Left hindlimb (tissue), 1 donor: Measurements from ENCODE around the gene HOXB4.
"Not testable (repeated sequence)": the region's sequence is repeated elsewhere in the genome, so short reads cannot be mapped to it uniquely, and the experiment has no call there.

ENCODE experiments used
- DNase-seq: peaks from one replicate; pipeline ENCODE4 v3.0.0-alpha.2; 2018

The HOXB4 gene

DNA sequence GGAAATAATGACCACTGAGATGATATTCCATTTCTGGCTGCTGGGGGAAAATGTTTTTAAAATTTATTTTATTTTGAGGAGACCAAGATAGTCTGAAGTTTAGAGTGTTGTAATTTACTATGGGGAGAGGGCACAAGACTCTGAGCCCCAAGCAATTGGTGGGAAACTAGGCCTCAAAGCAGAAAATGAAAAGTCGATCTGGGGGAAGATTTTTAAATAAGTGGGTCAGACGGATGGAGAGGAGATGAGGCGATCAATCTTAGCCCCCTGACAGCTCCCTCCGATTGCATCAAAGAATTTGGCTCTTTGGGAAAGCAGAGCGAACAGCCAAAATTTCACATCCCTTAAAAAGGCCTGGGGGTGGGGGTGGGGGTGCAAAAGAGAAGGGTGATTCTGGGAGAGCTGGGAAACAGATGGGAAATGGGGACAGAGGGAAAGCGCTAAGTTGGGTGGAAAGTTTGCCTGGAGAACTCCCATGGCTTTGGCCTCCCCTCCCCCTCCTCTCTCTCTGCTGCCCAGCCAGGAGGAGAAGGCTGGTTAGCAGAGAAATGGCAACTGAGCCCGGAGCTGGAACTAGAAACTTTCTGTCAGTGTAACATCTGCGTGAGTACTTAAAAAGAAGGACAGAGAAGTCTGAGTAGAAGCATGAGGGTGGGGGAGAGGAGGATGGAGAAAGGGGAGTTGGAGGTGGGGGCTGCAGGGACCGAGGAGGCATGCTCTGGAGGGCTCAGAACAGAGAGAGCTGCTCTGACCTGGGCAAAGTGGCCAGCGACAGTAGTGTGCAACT is 31.8 kb downstream of the HOXB4 start:
- DNase-seq, result no peak

DNA sequence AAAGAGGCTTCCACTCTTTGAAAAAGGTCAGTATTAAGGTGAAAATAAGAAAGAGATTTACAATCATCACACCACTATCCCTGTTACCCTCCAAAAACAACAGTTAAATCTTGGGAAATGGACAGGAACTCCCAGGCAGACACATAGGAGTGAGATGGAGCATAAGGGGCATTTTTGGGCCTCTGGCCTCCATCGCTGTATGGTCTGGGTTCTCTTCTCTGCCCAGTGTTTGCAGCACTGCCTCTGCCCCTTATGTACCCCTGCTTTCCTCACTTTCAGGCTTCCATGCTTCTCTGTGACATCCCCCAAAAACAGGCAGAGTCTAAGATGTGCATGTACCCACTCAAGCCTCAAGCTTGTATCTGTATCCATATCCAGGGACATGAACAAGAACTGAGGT is 32.6 kb downstream of the HOXB4 start:
- no peak for DNase-seq

DNA sequence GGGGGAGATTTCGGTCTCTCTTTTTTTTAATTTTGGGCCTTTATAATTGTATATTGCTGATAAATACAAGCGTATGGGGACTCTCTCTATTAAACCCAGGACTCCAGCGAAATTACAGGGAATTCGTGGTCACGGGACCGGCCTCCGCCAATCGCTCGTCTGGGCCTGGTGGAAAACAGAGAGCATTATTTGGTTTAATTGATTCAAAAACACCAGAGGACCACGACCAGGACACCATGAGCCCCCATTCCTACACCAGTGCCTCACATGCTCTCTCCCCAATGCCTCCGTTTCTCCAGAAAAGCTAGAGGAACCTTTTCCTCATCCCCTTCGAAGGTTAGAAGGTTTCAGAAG is 33.2 kb downstream of the HOXB4 start, which contains the start of gene HOXB2:
Gene HOXB2 (minus strand): TSS at position 88 of the 354 bp plus-strand sequence. CDS start 198 bp downstream, outside the sequence.
- DNase-seq, result no peak

DNA sequence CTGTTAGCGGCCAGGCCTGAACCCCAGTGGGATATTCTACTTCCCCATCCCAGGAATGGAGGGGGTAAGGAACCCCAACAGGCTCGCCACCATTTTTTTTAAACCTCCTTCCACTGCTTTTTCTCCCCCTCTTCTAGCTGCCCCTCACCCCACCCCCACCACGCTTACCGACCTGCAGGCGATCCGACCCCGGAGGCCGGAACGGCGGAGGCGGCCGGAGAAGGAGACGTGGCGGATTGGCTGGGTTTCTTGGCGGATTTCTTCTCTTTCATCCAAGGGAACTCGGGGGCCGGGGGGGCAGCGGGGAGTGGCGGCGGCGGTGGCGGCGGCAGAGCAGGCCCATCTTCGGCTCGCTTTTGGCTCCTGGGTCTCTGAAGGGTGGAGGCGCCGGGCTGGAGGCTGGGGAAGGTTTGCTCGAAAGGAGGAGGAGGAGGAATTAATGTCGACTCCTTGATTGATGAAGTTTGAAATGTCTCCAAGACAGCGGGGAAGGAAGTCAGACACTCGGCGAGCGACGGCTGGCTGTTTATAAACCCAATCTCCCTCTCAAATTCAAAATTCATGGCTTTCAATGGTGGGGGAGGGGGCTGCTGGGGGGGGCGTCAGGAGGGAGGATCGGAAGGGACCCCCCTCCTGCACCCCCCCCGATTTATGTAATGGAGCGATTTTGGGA is 33.7 kb downstream of the HOXB4 start:
- peak; percentile 84 for DNase-seq

DNA sequence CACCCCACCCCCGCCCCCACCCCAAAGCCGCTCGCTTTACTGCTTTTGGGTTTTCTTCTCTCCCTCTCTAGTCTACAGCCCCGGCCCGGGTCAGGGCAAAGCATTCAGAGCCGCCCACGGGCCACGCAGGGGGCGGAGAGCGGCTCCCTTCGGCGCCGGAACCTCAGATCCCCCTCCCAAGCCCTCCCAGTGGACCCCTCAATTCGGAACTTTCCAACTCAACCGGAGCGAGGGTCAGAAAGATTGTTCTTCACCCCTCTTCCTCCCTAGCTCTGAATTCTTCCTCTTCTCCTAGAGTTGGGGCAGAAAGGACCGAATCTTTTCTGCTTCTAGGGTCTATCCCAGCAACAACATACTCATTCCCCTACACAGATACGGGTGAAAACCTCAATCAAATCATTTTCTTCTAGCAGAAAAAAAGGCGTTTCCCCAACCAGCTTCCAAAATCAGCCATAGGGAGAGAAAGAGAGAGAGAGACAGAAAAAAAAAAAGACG is 34.2 kb downstream of the HOXB4 start:
- no peak for DNase-seq

DNA sequence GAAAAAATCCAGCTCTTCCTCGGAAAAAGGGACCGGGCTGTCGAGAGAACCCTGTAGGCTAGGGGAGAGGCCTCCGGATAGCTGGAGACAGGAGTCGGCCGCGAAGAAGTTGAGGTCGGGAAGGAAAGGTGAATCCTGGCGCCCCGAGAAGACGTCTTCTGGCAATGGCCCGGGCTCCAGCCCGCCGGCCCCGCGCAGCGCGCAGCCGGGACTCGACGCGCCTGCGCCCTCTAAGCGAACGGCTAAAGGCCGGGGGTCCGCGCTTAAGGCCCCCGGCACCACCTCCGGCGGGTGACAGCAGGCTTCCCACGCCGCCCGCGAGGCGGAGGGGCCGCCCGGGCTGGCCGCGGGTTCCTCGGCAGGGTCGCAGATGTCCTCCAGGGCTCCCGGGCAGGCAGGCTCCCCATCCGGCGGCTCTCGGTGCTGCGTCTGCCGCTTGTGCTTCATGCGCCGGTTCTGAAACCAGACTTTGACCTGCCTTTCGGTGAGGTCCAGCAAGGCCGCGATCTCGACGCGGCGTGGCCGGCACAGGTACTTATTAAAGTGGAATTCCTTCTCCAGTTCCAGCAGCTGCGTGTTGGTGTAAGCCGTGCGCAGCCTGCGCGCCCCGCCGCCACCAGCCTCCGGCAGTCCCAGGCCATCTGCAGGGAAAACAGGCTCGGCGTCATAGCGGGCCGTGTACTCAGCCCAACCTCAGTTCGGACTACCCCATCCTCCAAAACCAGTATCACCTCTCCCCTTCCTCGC is 34.9 kb downstream of the HOXB4 start:
- peak; percentile 70 for DNase-seq

DNA sequence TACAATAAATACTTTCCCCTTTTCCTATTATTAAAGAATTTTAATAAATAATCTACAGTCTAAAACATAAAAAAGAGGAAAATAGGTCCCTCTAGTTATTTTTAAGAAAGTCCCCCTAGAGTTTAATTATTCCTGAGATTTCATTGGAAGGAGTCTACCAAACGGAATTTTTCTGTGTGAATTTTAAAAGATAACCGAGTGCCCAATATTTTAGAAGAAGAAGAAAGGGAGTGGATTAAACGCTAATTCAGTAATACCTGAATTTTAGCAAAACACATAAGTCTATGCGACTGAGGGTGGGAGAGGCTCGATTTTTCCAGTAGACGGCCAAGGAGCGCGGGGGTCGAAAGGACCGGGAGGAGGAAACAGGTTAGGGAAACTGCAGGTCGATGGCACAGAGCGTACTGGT is 35.4 kb downstream of the HOXB4 start:
- DNase-seq, result no peak

DNA sequence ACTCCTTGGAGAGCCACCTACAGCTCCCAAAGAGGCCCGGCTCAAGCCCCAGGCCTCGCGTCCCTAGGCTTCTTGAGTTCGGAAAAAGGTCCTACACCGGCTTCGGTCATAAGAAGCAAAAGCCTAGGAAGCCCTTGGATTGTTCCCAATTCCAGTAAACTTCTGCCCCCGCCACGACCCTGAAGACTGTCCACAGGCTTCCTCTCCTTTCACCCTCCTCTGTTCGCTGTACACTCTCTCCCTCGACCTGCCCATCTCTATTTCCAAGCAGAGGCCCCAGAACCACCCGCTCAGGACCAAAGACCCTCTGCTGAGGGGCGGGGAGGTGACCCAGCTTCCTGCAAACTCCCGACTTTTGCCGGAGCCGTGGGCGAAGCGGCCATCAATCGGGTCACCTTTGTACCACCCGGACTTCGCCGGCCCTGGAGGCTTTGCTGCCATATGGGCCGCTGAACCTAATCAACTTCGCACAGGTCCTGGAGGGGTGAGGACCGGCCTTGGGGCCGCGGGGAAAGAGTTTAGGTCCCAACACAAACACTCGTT is 36.0 kb downstream of the HOXB4 start:
- no peak for DNase-seq

DNA sequence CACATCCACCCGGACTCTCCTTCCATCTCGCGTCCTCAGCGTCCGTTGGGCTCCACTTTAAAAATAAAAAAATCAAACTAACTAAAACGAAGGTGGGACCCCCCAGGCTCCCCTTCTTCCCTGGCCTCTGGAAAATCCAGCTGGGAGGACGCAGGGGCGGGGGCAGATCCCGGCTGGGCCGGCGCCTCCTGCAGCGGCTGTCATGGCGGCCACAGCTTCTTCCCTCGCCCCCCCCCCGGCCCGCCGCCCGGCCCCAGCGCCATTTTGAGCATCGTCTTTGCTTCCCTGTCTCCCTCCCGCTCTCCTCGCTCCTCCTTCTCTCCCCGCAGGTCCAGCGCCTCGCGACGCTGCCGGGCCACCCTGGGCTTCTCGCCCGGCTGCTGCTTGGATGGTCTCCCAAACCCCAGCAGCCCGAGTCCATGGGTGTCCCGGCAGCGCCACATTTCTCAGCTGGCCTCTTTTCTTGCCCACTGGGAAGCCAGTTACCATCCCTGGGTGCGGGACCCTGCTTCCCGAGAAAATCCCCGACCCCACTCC is 36.5 kb downstream of the HOXB4 start:
- peak; percentile 77 for DNase-seq

DNA sequence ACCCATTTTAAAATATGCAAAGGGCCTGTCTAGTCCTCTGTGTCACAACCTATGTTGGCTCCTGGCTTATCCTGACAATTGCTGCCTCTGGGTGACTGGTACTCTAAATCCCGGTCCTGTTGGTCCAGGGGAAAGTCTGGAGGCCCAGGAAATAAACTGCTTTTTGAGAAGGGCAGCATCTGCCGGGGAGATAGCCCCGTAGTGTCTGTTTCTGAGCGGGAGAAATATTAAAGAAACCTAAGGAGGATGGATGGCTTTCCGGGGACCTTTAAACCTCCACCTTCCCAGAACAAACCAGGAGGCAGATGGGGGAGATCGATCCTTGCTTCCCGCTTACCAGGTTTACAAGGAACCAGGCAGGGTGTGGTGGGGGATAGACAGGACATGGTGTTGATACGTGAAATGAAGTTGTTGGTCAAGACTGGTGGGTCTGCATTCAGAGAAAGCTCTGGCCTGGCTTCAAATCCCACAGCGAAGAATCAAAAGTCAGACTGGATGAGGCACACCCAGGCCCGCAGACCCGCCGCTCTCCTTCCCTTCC is 37.0 kb downstream of the HOXB4 start:
- no peak for DNase-seq

DNA sequence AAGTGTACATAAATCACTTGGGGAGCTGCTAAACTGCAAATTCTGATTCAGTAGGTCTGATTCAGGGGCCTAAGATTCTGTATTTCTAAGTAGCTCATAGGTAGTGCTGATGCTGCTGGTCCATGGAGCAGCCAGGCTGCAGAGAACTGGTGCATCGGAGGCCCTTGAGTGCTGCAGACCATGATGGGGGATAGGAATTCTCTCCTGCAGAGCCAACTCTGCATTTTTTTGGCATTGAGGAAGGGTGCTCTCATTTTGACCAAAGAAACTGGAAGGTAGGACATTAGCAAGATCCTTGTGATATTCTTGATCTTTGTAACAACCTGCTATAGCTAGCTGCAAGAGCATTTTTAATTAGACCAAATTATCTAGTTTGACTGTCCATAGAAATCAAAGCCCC is 37.9 kb downstream of the HOXB4 start:
- no peak for DNase-seq

DNA sequence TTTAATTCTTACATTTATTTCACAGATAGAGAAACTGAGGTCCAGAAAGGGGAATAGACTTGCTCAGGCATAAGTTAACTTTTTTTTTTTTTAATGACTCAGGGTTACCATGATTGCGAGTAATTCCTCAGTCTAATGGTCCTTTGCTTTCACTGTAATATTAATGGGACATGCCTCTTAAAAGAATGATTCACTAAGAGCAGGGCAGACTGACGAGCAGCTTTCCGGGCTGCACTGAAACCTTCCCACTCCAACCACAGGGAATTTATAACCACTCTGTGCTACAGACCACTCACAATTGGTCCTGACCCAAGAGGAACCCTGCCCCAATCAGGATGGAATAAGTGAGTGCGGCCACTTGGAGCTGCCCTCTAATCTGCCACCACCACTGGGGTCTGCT is 39.0 kb downstream of the HOXB4 start:
- no peak for DNase-seq

DNA sequence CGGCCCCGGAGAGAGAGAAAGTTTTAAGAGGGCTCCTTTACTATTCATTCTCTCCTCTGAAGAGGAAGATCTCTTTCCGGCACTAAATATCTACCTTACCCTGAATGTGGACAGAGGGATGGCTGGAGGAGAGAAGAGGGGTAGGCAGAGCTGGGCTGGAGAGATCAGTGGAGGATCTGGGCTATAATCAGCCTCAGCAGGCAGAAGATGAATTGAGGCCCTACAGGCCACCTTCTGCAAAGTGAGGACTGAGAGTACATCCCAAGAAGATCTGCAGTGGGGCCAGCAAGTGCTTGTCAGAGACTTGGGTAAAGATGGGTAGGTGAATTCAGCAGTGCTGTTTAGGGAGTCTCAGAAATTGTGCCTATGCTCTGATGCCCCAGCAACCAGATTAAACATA is 40.8 kb downstream of the HOXB4 start:
- DNase-seq, result no peak

DNA sequence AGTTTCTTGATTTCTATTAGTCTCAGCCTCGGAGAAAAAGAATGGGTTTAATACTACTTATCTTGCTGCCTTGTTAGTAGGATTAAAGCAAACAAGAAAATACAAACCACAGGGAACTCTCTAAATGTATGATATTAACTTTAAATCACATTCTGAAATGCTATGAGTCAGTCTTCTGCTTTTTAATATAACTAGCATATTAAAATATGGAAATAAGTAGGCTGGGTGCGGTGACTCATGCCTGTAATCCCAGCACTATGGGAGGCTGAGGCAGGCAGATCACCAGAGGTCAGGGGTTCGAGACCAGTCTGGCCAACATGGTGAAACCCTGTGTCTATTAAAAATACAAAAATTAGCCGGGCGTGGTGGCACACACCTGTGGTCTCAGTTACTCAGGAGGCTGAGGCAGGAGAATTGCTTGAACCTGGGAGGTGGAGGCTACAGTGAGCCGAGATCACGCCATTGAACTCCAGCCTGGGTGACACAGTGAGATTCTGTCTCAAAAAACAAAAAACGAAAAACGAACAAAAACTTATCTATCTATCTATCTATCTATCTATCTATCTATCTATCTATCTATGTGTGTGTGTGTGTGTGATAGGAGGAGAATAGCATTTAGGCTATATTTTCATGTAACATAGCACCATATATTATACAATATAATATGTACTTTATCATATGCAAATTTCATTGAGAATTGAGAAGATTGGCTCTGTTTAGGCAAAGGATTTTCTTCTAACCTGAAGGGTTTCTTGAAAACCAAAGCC is 42.2 kb downstream of the HOXB4 start:
- not testable (repeated sequence) for DNase-seq

DNA sequence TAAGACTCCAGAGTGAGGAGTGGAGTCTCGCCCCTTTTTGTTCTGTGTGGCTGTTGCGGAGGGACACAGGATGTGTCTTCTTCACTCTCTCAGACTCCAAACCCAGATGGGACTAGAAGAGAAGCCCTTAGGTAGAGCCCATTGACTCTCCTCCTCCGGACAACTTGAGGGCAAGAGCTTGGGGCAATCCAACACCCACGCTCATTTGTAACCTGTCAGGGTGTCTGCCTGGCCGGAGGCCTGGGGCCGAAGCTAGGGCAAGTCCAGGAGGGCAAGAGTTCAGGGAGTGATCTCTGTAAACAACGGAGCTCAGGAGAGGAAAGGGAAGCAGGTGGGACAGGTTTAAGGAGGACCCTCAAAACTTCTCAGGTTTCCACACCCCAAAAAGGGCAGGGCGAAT is 45.9 kb downstream of the HOXB4 start:
- no peak for DNase-seq

DNA sequence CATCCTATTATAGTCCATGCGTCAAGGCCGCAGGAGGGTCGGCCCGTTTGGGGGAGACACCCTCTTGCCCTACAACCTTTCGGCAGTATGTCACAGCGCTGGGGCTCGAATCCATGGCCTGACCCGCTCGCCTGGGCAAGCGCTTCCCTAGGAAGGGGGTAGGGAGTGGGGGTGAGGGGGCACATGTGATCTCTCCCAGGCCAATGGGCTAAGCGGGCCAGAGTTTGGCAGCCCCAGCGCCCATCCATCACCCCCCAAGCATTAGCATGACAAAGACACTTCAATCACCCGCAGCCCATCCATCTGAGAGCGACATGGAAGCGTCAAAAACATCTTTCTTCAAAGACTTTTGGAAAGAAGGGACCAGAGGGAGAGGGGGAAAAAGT is 47.3 kb downstream of the HOXB4 start, which contains the start of gene HOXB1:
Gene HOXB1 (minus strand): TSS at position 125 of the 386 bp plus-strand sequence. CDS start 107 bp downstream, at position 18.
- DNase-seq, result no peak

DNA sequence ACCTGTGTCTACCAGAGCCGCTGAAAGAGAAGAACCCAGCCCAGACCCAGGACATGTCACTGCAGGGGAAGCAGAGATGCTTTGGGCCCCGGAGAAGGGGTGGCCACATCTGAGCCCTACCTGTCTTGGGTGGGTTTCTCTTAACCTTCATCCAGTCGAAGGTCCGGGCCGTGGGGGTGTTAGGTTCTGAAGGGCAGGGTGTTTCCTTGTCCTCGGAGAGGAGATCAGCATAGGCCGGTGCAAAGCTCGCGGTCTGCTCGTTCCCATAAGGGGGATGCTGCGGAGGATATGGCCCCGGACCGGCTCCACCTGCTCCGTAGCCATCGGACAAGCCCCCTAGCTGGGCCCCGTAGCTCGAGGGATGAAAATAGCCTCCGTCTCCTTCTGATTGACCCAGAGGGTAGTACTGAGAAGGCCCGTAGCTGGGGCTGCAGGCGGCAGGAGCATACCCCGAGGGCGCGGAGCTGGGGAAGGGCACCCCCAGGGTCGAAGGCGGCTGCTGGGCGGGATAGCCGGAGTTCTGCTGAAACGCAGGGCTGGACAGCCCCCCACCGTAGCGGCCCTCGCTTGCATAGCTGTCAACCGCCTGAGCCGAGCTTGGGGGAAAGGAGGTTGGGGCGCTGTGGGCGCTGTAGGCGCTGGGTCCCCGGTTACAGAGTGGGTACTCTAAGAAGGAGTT is 47.8 kb downstream of the HOXB4 start:
- DNase-seq, result no peak

DNA sequence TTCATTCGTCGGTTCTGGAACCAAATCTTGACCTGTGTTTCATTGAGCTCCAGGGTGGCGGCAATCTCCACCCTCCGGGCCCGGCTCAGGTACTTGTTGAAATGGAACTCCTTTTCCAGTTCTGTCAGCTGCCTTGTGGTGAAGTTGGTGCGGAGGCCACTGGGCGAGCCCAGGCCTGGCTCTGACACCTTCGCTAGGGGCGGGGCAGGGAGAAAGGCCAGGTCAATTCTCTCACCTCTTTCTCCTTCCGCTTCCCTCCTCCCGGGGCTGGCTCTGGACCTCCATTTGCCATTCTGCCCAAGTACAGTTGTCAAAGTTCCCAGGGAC is 48.5 kb downstream of the HOXB4 start:
- DNase-seq, result no peak

DNA sequence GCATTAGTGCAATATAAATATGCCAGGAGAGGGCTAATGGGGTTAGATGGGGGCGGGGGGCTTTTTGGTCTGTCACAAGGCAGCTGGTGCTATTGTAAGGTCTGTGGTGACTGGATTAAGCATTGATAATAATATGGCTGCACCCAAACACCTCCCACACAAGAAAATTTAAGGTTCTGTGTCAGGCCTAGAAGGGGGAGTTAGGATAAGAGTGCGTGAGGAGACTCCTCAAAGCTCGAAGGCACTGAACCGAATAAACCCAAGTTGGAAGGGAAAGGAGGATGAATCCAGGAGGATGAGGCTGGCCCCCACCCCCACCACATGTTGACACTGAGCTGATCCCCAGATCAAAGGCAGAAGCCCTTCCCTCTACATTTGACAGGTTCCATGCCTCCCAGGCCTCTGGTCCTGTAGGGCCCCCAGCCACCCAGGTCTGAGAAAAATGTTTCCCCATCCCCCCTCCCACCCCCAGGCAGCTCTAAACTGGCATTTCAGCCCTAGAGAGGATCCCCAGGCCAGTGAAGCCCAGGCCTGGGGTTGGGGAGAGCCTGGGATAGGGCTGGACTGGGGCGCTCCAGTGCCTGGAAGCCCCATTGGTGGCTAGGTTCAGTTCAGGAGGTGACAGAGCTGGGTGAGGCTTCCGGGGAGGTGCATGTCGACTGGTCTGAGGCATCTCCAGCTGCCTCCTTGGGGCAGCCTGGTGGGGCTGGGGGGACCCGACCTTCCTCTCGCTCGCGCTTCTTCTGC is 49.0 kb downstream of the HOXB4 start:
- DNase-seq, result no peak

DNA sequence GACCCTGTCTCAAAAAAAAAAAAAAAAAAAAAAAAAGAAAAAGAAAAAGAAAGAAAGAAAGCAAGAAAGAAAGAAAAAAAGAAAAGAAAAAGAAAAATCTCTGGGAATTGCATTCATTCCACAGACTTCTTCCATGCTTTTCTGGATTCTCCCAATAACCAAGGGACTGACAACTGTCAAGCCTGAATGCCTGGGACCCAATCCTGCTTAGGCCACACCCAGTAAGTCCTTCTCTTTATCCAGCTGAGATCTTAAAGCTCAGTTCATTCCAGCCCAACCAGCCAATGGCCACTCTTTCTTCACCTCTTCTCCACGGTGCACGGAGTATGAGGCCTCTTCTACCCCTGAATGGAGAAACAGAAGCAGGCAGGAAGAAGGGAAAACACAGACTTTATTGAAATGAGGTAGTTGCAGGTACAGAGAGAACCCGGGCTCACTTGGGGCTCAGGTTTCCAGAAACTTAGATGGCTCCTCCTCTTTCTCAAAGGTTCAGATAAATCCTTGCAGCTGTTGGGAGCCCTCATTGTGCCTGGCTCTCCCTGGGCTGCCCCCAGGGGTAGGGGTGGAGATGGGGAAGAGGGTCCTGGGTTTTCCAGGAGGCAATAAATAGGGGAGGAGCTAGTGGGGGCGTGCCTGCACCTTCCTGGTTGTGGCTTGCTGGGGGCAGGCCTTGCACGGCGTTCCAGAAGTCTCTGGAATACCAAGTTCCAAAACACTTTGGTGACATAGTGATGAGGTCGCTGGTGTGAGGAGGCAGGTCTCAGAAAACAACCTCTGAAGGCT is 49.8 kb downstream of the HOXB4 start:
- no peak for DNase-seq
